ENCODE data around the gene SMG9.

The SMG9 gene

DNA sequence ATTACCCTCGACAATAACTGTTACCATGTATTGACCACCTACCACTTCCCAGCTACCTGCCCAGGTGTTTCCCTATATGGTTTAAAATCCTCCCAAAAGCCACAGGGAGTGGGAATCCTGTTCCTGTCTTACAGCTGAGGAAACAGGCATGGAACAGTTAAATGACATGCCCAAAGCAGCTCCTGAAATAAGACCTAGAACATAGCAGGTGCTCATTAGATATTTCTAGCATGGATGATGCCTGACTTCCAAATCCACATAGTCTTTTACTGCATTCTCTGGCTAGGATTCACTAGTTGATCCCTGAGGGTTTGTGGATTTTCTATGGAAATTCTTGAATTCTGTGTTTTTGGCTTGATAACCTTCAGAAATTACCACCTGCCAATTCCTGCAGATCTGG is 13.1 kb upstream of the SMG9 start:
- H3K9me2 ChIP-seq (replicated peaks; ENCODE audit: insufficient read depth, low read length), result no peaks in the 10 kb centered on the region
- H3K9ac ChIP-seq (ENCODE audit: low read length), result no peak overlapping the region
- no peaks in the 10 kb centered on the region for H3K9me3 ChIP-seq (replicated peaks; ENCODE audit: insufficient read depth, low read length)
- H3F3A ChIP-seq (ENCODE audit: insufficient read depth, low read length), result peaks cover 19% of the 10 kb centered on the region
- no peak overlapping the region for H3K4me2 ChIP-seq (ENCODE audit: low read depth, low read length)
- peaks cover 32% of the 10 kb centered on the region for H3K4me1 ChIP-seq (ENCODE audit: low read length)
- no peak overlapping the region for H3K4me3 ChIP-seq (ENCODE audit: low read length)
- no peak for DNase-seq
- no peak overlapping the region for H2AFZ ChIP-seq (ENCODE audit: low read length)
- TF ChIP-seq EZH2phosphoT487 (IDR thresholded peaks at IDR 0.05; ENCODE audit: low read length) (no peak), EZH2 (optimal IDR thresholded peaks at IDR 0.05; ENCODE audit: low read depth, low read length) (no peak)
- TF ChIP-seq, protein P1, sequence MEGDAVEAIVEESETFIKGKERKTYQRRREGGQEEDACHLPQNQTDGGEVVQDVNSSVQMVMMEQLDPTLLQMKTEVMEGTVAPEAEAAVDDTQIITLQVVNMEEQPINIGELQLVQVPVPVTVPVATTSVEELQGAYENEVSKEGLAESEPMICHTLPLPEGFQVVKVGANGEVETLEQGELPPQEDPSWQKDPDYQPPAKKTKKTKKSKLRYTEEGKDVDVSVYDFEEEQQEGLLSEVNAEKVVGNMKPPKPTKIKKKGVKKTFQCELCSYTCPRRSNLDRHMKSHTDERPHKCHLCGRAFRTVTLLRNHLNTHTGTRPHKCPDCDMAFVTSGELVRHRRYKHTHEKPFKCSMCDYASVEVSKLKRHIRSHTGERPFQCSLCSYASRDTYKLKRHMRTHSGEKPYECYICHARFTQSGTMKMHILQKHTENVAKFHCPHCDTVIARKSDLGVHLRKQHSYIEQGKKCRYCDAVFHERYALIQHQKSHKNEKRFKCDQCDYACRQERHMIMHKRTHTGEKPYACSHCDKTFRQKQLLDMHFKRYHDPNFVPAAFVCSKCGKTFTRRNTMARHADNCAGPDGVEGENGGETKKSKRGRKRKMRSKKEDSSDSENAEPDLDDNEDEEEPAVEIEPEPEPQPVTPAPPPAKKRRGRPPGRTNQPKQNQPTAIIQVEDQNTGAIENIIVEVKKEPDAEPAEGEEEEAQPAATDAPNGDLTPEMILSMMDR (IDR thresholded peaks at IDR 0.05; ENCODE audit: low read length), result no peak
- H3K79me2 ChIP-seq (ENCODE audit: low read length), result no peaks in the 10 kb centered on the region
- no peaks in the 10 kb centered on the region for H3K27me3 ChIP-seq (replicated peaks; ENCODE audit: insufficient read depth, low read length)
- no peaks in the 10 kb centered on the region for H3K36me3 ChIP-seq (replicated peaks; ENCODE audit: insufficient read depth, low read length)
- no peaks in the 10 kb centered on the region for H4K20me1 ChIP-seq (ENCODE audit: insufficient read depth, low read length)
- H3K27ac ChIP-seq (ENCODE audit: low read length), result no peak overlapping the region

- DNase-seq, result no peak
- Histone ChIP-seq H3K4me2 (ENCODE audit: low read depth, low read length) (no peak overlapping the region), H3K36me3 (replicated peaks; ENCODE audit: insufficient read depth, low read length) (no peaks in the 10 kb centered on the region), H3K9ac (ENCODE audit: low read length) (no peak overlapping the region), H3K9me2 (replicated peaks; ENCODE audit: insufficient read depth, low read length) (no peaks in the 10 kb centered on the region), H3F3A (ENCODE audit: insufficient read depth, low read length) (peaks cover 19% of the 10 kb centered on the region), H3K4me3 (ENCODE audit: low read length) (no peak overlapping the region), H3K9me3 (replicated peaks; ENCODE audit: insufficient read depth, low read length) (no peaks in the 10 kb centered on the region), H3K27ac (ENCODE audit: low read length) (no peak overlapping the region; the same call in 1 of the 2 replicates), H4K20me1 (ENCODE audit: insufficient read depth, low read length) (no peaks in the 10 kb centered on the region), H2AFZ (ENCODE audit: low read length) (no peak overlapping the region), H3K4me1 (ENCODE audit: low read length) (peaks cover 32% of the 10 kb centered on the region), H3K79me2 (ENCODE audit: low read length) (no peaks in the 10 kb centered on the region), H3K27me3 (replicated peaks; ENCODE audit: insufficient read depth, low read length) (no peaks in the 10 kb centered on the region)
- TF ChIP-seq EZH2 (optimal IDR thresholded peaks at IDR 0.05; ENCODE audit: low read depth, low read length), result no peak
- TF ChIP-seq, protein P1 (IDR thresholded peaks at IDR 0.05; ENCODE audit: low read length), result no peak
- TF ChIP-seq EZH2phosphoT487 (IDR thresholded peaks at IDR 0.05; ENCODE audit: low read length), result no peak
Observed at GRCh38 chr19:43767316-43767715, 12.6 kb upstream of the SMG9 start.

DNA sequence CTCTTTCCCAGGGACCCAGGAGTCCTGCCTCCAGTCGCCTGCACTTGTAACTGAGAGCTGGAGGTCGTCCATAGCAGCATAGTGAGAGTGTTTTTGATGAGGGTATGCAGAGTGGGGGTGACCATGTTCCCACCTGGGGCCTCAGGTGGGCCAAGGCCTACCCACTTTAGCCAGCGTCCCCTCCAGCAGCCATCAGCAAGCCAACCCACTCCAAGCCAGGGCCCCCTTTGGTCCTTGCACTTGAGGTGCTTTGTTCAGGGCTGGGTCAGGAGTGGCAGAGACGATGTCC is 11.9 kb upstream of the SMG9 start:
- Histone ChIP-seq H3K27me3 (replicated peaks; ENCODE audit: insufficient read depth, low read length) (no peaks in the 10 kb centered on the region), H3K9ac (ENCODE audit: low read length) (peak overlapping the region; percentile 71; the same call in 1 of the 2 replicates), H3K36me3 (replicated peaks; ENCODE audit: insufficient read depth, low read length) (no peaks in the 10 kb centered on the region), H4K20me1 (ENCODE audit: insufficient read depth, low read length) (no peaks in the 10 kb centered on the region), H3K9me2 (replicated peaks; ENCODE audit: insufficient read depth, low read length) (no peaks in the 10 kb centered on the region), H3K4me1 (ENCODE audit: low read length) (peaks cover 32% of the 10 kb centered on the region), H2AFZ (ENCODE audit: low read length) (peak overlapping the region; percentile 64; the same call in 1 of the 2 replicates), H3F3A (ENCODE audit: insufficient read depth, low read length) (peaks cover 19% of the 10 kb centered on the region), H3K4me2 (ENCODE audit: low read depth, low read length) (peak overlapping the region; percentile 86), H3K79me2 (ENCODE audit: low read length) (no peaks in the 10 kb centered on the region), H3K27ac (ENCODE audit: low read length) (peak overlapping the region; percentile 97; the same call in 1 of the 2 replicates), H3K4me3 (ENCODE audit: low read length) (no peak overlapping the region), H3K9me3 (replicated peaks; ENCODE audit: insufficient read depth, low read length) (no peaks in the 10 kb centered on the region)
- TF ChIP-seq EZH2phosphoT487 (IDR thresholded peaks at IDR 0.05; ENCODE audit: low read length) (no peak), EZH2 (optimal IDR thresholded peaks at IDR 0.05; ENCODE audit: low read depth, low read length) (no peak)
- TF ChIP-seq, protein P1 (IDR thresholded peaks at IDR 0.05; ENCODE audit: low read length), result no peak; the same call in 1 of the 2 replicates
- no peak for DNase-seq

Data from MM.1S (cell line).